ENCODE measurements around the gene ADGRA3.

GRCh38 chr4:22348410-22348809, 167.5 kb downstream of the ADGRA3 start:
- no peak for TF ChIP-seq CTCF (IDR thresholded peaks at IDR 0.05)
- TF ChIP-seq POLR2AphosphoS5 (IDR thresholded peaks at IDR 0.05), result no peak
- no peak for TF ChIP-seq POLR2A (IDR thresholded peaks at IDR 0.05)
- TF ChIP-seq EP300 (IDR thresholded peaks at IDR 0.05), result no peak
